Neutrophil (primary cell): Measurements from ENCODE around the gene PTCHD1.

Source experiments
- H3K27ac ChIP-seq: fragments of 200-600 bp; sonication (generic); 2 replicates; pipeline ENCODE4 v1.5.1; 2016; ENCODE audit warnings: mild to moderate bottlenecking, moderate library complexity
- H3K27me3 ChIP-seq: fragments of 200-600 bp; sonication (generic); 2 replicates; pipeline ENCODE4 v1.6.0; 2016; ENCODE audit warnings: mild to moderate bottlenecking
- H3K36me3 ChIP-seq: fragments of 200-600 bp; sonication (generic); 2 replicates; pipeline ENCODE4 v1.5.1; 2017
- H3K4me1 ChIP-seq, 2 experiments: fragments of 200-600 bp in 1 of 2; sonication (generic) in 1 of 2; 1 replicate in 1 of 2; 2 replicates in 1 of 2; pipeline versions ENCODE4 v1.5.1 to v1.6.1; 2013 to 2016; ENCODE audit warnings: low read depth in 1 of 2, low read length in 1 of 2, mild to moderate bottlenecking in 1 of 2, moderate library complexity in 1 of 2; ENCODE audit not compliant: control insufficient read depth in 1 of 2, insufficient read depth in 1 of 2
- H3K4me3 ChIP-seq, 2 experiments: fragments of 200-600 bp in 1 of 2; sonication (generic) in 1 of 2; 1 replicate in 1 of 2; 2 replicates in 1 of 2; pipeline ENCODE4 v1.5.1; 2013 to 2016; ENCODE audit warnings: low read depth in 1 of 2, low read length in 1 of 2, mild to moderate bottlenecking in 1 of 2, moderate library complexity in 1 of 2
- H3K9me3 ChIP-seq: fragments of 200-600 bp; sonication (generic); 2 replicates; pipeline ENCODE4 v1.5.1; 2016
- CTCF ChIP-seq: fragments of 200-600 bp; sonication (generic); IDR thresholded peaks from 2 replicates; pipeline ENCODE4 v1.5.1; 2016; ENCODE audit warnings: antibody characterized with exemption

Gene PTCHD1

DNA sequence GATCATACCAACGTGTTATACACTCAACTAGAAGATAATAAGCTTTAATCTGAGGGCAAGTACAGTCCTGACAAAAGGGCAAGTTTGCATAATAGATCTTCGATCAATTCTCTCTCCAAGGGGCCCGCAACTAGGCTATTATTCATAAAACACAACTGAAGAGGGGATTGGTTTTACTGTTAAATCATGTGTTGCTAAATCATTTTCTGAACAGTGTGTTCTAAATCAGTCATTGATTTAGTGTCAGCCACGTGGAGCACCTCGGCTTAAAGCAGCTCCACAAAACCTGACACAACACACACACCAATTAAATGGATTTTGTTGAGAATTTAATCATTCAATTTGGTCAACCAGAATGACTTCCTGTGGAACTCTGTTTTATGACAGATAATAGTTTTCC, 61.6 kb downstream of the PTCHD1 start:
- no peak overlapping the region for H3K27ac ChIP-seq
- H3K36me3 ChIP-seq, result no peaks in the 10 kb centered on the region
- no peaks in the 10 kb centered on the region for H3K9me3 ChIP-seq
- H3K27me3 ChIP-seq, result no peaks in the 10 kb centered on the region
- H3K4me3 ChIP-seq, result no peak overlapping the region
- no peak for TF ChIP-seq CTCF
- no peaks in the 10 kb centered on the region for H3K4me1 ChIP-seq

DNA sequence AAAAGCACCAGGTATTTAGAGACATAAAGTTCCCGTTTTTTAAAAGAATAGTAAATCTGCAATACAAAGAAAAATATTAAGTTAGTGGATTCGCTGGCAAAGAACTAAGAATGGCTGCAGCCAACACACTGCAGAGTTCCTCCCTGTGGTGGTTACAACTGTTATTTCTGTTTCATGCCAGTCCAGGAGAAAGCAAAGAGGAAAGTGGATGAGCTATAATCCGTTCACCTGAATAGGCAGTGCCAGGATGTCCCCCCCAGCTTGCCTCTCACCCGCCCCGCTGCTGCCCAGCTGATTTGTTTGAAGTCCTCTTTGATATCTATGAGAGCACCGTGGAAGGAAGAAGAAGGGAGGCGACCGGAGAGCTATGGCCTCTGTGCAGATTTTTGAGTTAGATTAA, 63.9 kb downstream of the PTCHD1 start:
- no peaks in the 10 kb centered on the region for H3K4me1 ChIP-seq
- no peaks in the 10 kb centered on the region for H3K9me3 ChIP-seq
- TF ChIP-seq CTCF, result no peak
- H3K36me3 ChIP-seq, result no peaks in the 10 kb centered on the region
- H3K27ac ChIP-seq, result no peak overlapping the region
- no peaks in the 10 kb centered on the region for H3K27me3 ChIP-seq
- no peak overlapping the region for H3K4me3 ChIP-seq

- Histone ChIP-seq H3K4me1 (no peaks in the 10 kb centered on the region), H3K27ac (no peak overlapping the region), H3K4me3 (no peak overlapping the region), H3K27me3 (no peaks in the 10 kb centered on the region), H3K36me3 (no peaks in the 10 kb centered on the region), H3K9me3 (no peaks in the 10 kb centered on the region)
- TF ChIP-seq CTCF, result no peak
Measured at GRCh38 chrX:23403849-23404248, 69.2 kb downstream of the PTCHD1 start.

DNA sequence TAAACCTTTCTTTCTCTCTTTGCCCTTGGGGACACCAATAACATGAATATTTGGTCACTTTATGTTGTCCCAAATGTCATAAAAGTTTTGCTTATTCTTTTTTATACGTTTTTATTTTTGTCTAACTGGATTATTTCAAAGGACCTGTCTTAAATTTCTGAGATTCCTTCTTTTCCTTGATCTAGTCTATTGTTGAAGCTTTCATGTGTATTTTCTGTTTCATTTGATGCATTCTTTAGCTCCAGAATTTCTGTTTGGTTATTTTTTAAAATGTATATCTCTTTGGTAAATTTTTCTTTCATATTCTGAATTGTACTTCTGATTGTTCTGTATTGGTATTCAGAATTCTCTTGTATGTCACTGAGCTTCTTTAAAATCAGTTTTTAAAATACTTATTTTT, 88.3 kb downstream of the PTCHD1 start:
- no peaks in the 10 kb centered on the region for H3K9me3 ChIP-seq
- no peaks in the 10 kb centered on the region for H3K4me1 ChIP-seq
- no peak overlapping the region for H3K27ac ChIP-seq
- no peaks in the 10 kb centered on the region for H3K36me3 ChIP-seq
- no peak for TF ChIP-seq CTCF
- H3K27me3 ChIP-seq, result no peaks in the 10 kb centered on the region
- H3K4me3 ChIP-seq, result no peak overlapping the region

DNA sequence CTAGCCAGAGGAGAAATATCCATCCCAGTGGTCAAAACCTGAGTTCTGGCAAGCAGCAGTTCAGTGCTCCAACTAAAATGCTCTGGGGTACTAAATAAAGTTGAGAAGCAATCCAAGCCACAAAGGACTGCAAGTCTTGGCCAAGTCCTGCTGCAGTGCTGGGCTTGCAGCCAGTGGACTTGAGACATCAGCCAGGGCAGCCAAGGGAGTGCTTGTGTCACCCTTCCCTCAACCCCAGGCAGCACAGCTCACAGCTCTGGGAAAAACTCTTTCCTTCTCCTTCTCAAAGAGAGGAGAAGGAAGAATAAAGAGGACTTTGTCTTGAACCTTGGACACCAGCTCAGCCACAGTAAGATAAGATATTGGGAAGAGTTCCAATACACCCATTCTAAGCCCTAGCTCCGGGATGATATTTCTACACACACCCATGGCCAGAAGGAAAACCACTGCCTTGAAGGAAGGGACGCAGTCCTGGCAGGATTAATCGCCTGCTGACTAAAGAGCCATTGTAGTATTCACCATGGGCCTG, 99.8 kb downstream of the PTCHD1 start:
- Histone ChIP-seq H3K36me3 (no peaks in the 10 kb centered on the region), H3K4me1 (no peaks in the 10 kb centered on the region), H3K9me3 (no peaks in the 10 kb centered on the region), H3K27me3 (no peaks in the 10 kb centered on the region), H3K27ac (no peak overlapping the region), H3K4me3 (no peak overlapping the region)
- TF ChIP-seq CTCF, result no peak

- no peaks in the 10 kb centered on the region for H3K4me1 ChIP-seq
- H3K27ac ChIP-seq, result no peak overlapping the region
- no peak overlapping the region for H3K4me3 ChIP-seq
- no peaks in the 10 kb centered on the region for H3K9me3 ChIP-seq
- no peak for TF ChIP-seq CTCF
- no peaks in the 10 kb centered on the region for H3K27me3 ChIP-seq
- no peaks in the 10 kb centered on the region for H3K36me3 ChIP-seq
Measured at GRCh38 chrX:23435108-23435507, 100.5 kb downstream of the PTCHD1 start.
